PC-9 (cell line): ENCODE measurements around the gene PFKM. TPM values are rescaled to one million over a fixed set of nuclear protein-coding genes. Genes with fewer than 3 reads are reported as not detected.

ENCODE experiments used
- BruUV-seq: library from RNA; stranded (reverse); fragments of 400-500 nt; replicated peaks from 2 replicates; lab custom pipeline; 2021; lab: Mats Ljungman, UMichigan
- CTCF ChIA-PET: fragments of 300-600 bp; sonication (Branson Sonifier 250); formaldehyde crosslinking; loops from one replicate; lab custom pipeline; 2022; ENCODE audit warnings: antibody characterized with exemption; lab: Charles Lee
- POLR2A ChIA-PET: fragments of 300-600 bp; sonication (Branson Sonifier 250); formaldehyde crosslinking; loops from one replicate; lab custom pipeline; 2022; ENCODE audit warnings: antibody characterized with exemption; ENCODE audit not compliant: unreplicated experiment; lab: Charles Lee
- DNase-seq, 2 experiments: peaks; one replicate each; pipeline versions ENCODE4 v3.0.0 to v3.0.0-alpha.2; 2015 to 2022; ENCODE audit warnings: mixed read lengths in 1 of 2
- H2AFZ ChIP-seq: fragments of 200-600 bp; sonication (generic); 2 replicates; pipeline ENCODE4 v1.8.1; 2017; ENCODE audit warnings: antibody characterized with exemption
- H3F3A ChIP-seq: fragments of 200-600 bp; sonication (generic); 2 replicates; pipeline ENCODE4 v1.8.1; 2017; ENCODE audit warnings: antibody characterized with exemption, mild to moderate bottlenecking, low read depth; ENCODE audit not compliant: insufficient read depth
- H3K27ac ChIP-seq: fragments of 200-600 bp; sonication (generic); 2 replicates; pipeline ENCODE4 v1.6.1; 2016; ENCODE audit warnings: mixed run types
- H3K27me3 ChIP-seq: fragments of 200-600 bp; sonication (generic); 2 replicates; pipeline ENCODE4 v1.6.1; 2016; ENCODE audit warnings: low read depth, mixed run types; ENCODE audit not compliant: insufficient read depth
- H3K36me3 ChIP-seq: fragments of 200-600 bp; sonication (generic); 2 replicates; pipeline ENCODE4 v1.6.1; 2016; ENCODE audit warnings: low read depth, mixed run types
- H3K4me1 ChIP-seq: fragments of 200-600 bp; sonication (generic); replicated peaks from 2 replicates; pipeline ENCODE4 v1.6.1; 2016; ENCODE audit warnings: mixed run types; ENCODE audit not compliant: insufficient read depth
- H3K4me2 ChIP-seq: fragments of 200-600 bp; sonication (generic); 2 replicates; pipeline ENCODE4 v1.6.1; 2017; ENCODE audit warnings: mixed run types
- H3K4me3 ChIP-seq: fragments of 200-600 bp; sonication (generic); 2 replicates; pipeline ENCODE4 v1.6.1; 2016; ENCODE audit warnings: mixed run types
- H3K79me2 ChIP-seq: fragments of 200-600 bp; sonication (generic); 2 replicates; pipeline ENCODE4 v1.6.1; 2017; ENCODE audit warnings: low read depth, mixed run types
- H3K9me2 ChIP-seq: fragments of 200-600 bp; sonication (generic); 2 replicates; pipeline ENCODE4 v1.8.1; 2017; ENCODE audit warnings: mild to moderate bottlenecking; ENCODE audit not compliant: insufficient read depth
- H3K9me3 ChIP-seq: fragments of 200-600 bp; sonication (generic); 2 replicates; pipeline ENCODE4 v1.8.1; 2016; ENCODE audit warnings: low read depth; ENCODE audit not compliant: insufficient read depth
- H4K20me1 ChIP-seq: fragments of 200-600 bp; sonication (generic); 2 replicates; pipeline ENCODE4 v1.8.1; 2017; ENCODE audit not compliant: insufficient read depth
- CTCF ChIP-seq: fragments of 200-600 bp; sonication (generic); conservative IDR thresholded peaks from 2 replicates; pipeline ENCODE4 v1.6.1; 2017; ENCODE audit warnings: mixed run types, antibody characterized with exemption, mild to moderate bottlenecking, moderate library complexity
- EZH2 ChIP-seq: fragments of 200-600 bp; sonication (generic); IDR thresholded peaks from 2 replicates; pipeline ENCODE4 v1.8.0; 2017; ENCODE audit warnings: antibody characterized with exemption, low read depth
- intact Hi-C: fragments of 100-400 bp; cut with micrococcal nuclease; formaldehyde crosslinking; loops from one replicate; pipeline ENCODE4 v1.10.0; 2022; ENCODE audit not compliant: unreplicated experiment
- total RNA-seq: library from RNA; stranded (reverse); gene quantifications from 2 replicates; pipeline ENCODE4 v1.2.3, GENCODE V29; 2021

PFKM gene
- total RNA-seq, 1 experiment from 2014 or later: 63.2 TPM

GRCh38 chr12:48189331-48190125 is 70.4 kb downstream of the PFKM start:
- no peaks in the 10 kb centered on the region for H3K79me2 ChIP-seq
- TF ChIP-seq EZH2 (no peak), CTCF (peak; percentile 92)
- no peak overlapping the region for H3K27ac ChIP-seq
- ChIA-PET POLR2A (no interaction called here), CTCF (interaction anchor here (0.5 kb wide), 1 partner anchor 41 kb away, joined by 3 read pairs; no protein-coding TSS in a partner anchor)
- H3K4me1 ChIP-seq: 0 out of 2 replicates have a peak, but pooled peaks cover 8% of the 10 kb centered on the region
- no peak overlapping the region for H3K4me3 ChIP-seq
- intact Hi-C loops: loop anchor here (1.0 to 10.0 kb wide), 2 partner anchors 425 to 474 kb away; no protein-coding TSS in a partner anchor
- H4K20me1 ChIP-seq: no peaks in the 10 kb centered on the region
- H3K4me2 ChIP-seq: peak overlapping the region; percentile 52
- H3K36me3 ChIP-seq: no peaks in the 10 kb centered on the region
- peak; percentile 47 to 68 for DNase-seq
- H3K9me2 ChIP-seq: no peaks in the 10 kb centered on the region
- no TSS peak for BruUV-seq
- no peaks in the 10 kb centered on the region for H3K9me3 ChIP-seq
- H3F3A ChIP-seq: no peaks in the 10 kb centered on the region
- H2AFZ ChIP-seq: no peak overlapping the region
- H3K27me3 ChIP-seq: peaks cover 7% of the 10 kb centered on the region; the same call in 1 of the 2 replicates

DNA sequence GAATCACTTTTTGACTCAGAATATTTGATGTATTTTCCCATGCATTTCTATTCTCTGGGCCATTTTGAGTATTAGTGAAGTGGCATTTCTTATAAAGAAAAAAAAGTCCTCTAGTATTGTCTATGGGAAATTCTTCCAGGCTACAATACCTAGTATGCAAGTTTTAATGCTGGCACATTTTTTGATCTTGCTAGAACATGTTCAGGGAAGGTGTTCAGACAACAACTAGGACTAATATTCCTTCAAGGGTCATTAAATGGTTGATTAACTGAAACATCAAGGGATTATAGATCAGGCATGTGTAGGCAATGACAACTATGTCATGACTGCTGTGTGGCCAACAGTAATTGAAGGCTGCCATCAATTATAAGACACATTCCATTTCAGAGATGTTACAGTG is 71.9 kb downstream of the PFKM start:
- Histone ChIP-seq H3K27me3 (peaks cover 7% of the 10 kb centered on the region; the same call in 1 of the 2 replicates), H3K79me2 (no peaks in the 10 kb centered on the region), H3K9me2 (no peaks in the 10 kb centered on the region), H3K4me1 (0 out of 2 replicates have a peak, but pooled peaks cover 8% of the 10 kb centered on the region), H4K20me1 (no peaks in the 10 kb centered on the region), H2AFZ (no peak overlapping the region), H3K9me3 (no peaks in the 10 kb centered on the region), H3K4me3 (no peak overlapping the region), H3K27ac (no peak overlapping the region), H3K4me2 (no peak overlapping the region), H3F3A (no peaks in the 10 kb centered on the region), H3K36me3 (no peaks in the 10 kb centered on the region)
- DNase-seq: no peak
- CTCF ChIA-PET: no interaction called here
- no TSS peak for BruUV-seq
- POLR2A ChIA-PET: no interaction called here
- intact Hi-C loops: no loop called here
- no peak for TF ChIP-seq CTCF
- TF ChIP-seq EZH2: no peak

GRCh38 chr12:48192861-48193260 is 73.7 kb downstream of the PFKM start:
- Histone ChIP-seq H3K9me3 (no peaks in the 10 kb centered on the region), H3K27me3 (peaks cover 7% of the 10 kb centered on the region; the same call in 1 of the 2 replicates), H3K4me3 (no peak overlapping the region), H3F3A (peaks cover 10% of the 10 kb centered on the region), H4K20me1 (no peaks in the 10 kb centered on the region), H3K4me2 (no peak overlapping the region), H3K36me3 (no peaks in the 10 kb centered on the region), H3K4me1 (peaks cover 8% of the 10 kb centered on the region; the same call in 1 of the 2 replicates), H3K27ac (no peak overlapping the region), H3K79me2 (no peaks in the 10 kb centered on the region), H3K9me2 (no peaks in the 10 kb centered on the region), H2AFZ (no peak overlapping the region)
- TF ChIP-seq CTCF (no peak), EZH2 (no peak)
- CTCF ChIA-PET: no interaction called here
- no TSS peak for BruUV-seq
- no peak for DNase-seq
- POLR2A ChIA-PET: interaction anchor here (0.7 kb wide), 1 partner anchor 163 kb away, joined by 4 read pairs; no protein-coding TSS in a partner anchor
- intact Hi-C loops: no loop called here
